Hindlimb muscle (tissue), 1 donor: ENCODE results near the gene SLC25A30. TPM values are rescaled to one million over a fixed set of nuclear protein-coding genes. Genes with fewer than 3 reads are reported as not detected.
A peak's percentile ranks its signal among the peaks of the same experiment; 100 is the strongest.

Experiments used
- DNase-seq: peaks from one replicate; pipeline ENCODE4 v3.0.0-alpha.2; 2013
- polyA plus RNA-seq: library from polyadenylated mRNA; unstranded; fragments of 120-200 nt; gene quantifications from one replicate; pipeline ENCODE4 v1.2.1, GENCODE V29; 2013; ENCODE audit not compliant: insufficient read length

The SLC25A30 gene, protein sequence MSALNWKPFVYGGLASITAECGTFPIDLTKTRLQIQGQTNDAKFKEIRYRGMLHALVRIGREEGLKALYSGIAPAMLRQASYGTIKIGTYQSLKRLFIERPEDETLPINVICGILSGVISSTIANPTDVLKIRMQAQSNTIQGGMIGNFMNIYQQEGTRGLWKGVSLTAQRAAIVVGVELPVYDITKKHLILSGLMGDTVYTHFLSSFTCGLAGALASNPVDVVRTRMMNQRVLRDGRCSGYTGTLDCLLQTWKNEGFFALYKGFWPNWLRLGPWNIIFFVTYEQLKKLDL
- polyA plus RNA-seq, result 14.7 TPM

DNA sequence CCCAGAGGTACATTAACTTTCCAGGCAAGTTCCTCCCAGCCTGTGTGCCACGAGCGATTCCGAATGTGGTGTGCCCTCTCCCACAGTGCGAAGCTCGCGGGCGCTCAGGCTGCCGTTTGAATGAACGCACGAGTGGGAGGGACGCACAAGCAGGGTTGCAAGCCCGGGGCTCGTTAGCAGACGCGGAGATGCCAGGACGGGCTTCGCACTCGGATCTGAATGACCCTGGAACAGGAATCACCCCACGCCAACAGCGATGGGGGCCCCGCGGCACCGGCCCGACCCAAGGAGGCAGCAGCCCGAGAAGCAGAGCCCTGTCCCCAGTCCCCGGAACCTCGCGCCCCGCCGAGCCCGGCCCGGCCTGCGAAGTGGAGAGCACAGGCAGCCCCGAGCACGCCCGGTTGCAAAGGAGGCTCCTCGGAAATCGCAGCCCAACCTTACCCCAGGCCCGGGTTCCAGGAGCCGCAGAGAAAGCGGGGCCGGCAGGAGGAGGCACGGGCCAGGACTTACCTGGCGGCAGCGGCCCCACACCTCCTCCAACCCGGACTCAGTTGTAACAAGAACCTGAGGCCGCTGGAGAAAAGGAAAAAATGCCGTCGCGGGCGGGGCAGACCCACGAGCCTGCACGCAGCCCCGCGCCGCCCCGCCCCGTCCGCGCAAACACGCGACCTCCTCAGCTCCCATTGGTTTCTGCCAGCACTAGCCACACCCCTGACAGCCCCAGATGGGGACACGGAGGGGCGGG is at the start of gene SLC25A30:
SLC25A30 (minus strand) TSS at position 584 of the 745 bp plus-strand sequence. CDS start 6,948 bp downstream, outside the sequence.
- DNase-seq, result peak; percentile 88

DNA sequence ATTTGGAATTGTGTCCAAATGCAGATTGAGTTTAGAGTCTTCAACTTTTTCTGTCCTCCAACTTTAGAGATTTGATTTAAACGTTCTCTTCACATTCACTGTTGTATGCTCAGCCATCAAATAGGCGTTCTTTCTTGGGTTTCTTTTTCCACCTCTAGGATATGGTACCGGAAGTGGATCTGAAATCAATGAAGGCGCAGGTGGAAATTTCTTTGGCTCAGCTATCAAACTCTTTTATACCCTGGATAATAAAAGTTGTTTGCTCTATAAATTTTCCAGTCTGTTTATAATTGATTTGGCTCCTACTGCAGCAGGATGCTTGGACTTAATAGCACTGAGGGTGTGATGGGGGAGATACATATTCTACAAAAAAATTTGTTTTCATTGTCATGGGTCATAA is 48.2 kb upstream of the SLC25A30 start:
- DNase-seq, result no peak

DNA sequence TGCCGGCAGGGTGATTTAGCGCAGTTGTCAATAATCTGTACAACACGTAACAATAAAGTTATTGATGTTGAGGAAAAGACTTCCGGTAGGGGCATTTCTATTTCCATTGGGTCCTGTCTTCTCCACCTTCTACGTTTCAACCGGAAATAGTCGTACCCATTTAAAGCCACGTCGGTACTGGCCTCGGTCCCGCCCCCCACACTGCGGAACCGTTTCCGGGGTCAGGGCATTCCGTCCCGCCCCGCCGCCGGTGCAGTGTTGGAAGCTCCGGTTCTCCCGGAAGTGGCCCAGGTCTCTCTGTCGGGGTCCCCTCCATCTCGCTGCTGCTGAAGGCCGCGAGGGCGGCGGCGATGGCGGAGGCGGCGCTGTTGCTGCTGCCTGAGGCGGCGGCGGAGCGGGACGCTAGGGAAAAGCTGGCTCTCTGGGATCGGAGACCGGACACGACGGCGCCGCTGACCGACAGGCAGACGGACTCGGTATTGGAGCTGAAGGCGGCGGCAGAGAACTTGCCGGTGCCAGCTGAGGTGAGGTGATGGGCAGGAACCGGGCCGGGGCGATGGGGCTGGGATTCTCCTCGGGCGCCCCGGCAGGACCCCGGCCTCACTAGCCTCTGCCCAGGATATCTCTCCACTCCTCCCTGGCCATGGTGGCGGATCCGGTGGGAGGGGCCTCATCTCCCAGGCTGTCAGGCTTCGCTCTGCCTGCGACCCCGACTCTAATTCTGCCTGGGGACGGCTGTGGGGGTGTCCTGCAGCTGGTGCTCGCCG is 46.7 kb upstream of the SLC25A30 start, which contains the start of gene COG3:
COG3 (plus strand) TSS at position 253 of the 767 bp plus-strand sequence; CDS start at position 351, 98 bp downstream.
- peak; percentile 97 for DNase-seq

DNA sequence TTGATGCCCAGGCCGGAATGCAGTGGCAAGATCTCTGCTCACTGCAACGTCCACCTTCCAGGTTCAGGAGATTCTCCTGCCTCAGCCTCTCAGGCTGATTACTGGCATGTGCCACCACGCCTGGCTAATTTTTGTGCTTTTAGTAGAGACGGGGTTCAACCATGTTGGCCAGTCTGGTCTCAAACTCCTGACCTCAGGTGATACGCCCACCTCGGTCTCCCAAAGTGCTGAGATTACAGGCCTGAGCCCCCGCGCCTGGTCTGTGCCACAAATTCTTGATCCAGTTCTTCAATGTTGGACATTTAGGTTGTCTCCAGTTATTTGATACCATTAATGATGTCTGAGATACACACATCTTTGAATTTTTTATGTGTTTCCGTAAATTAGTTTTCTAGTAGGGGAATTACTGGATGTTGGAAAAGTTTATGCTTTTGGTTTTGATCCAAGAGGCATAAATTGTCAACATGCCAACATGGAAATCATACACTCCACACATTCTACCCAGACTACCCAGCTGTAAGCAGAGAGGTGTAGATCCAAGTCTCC is 46.0 kb upstream of the SLC25A30 start:
- DNase-seq, result no peak

DNA sequence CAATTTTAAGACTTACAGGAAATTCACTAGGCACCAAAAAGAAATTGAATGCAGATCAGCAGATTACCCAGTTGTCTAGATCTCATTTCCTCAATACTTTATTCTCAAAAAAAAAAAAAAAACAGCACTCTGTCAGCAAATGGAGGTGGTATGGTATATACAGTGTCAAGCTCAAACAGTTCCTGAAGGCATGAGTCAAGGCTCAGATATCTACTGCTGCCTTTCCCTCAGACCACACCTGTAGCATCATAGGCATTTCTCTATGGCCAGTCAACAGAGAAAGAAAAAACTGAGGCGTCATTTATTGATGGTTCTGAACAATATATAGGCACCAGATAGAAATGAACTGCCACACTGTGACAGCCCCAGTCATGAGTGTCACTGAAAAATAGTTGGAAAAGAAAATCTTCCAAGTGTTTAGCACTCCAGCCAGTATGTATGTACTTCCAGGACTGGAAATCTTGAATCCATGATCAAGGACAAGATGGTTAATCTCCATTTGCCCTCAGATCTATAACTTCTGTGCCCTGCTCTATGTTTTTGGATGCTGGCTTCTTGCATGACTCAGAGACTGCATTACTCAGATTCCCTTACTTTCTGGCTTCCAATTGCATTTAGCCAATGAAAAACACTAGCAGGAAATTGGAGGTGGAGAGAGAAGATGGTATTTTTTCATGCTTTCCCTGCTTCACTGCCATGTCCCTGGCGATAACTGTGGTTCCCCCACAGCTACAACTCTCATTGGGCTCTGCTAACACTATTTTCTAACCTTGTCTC is 38.2 kb upstream of the SLC25A30 start:
- no peak for DNase-seq

DNA sequence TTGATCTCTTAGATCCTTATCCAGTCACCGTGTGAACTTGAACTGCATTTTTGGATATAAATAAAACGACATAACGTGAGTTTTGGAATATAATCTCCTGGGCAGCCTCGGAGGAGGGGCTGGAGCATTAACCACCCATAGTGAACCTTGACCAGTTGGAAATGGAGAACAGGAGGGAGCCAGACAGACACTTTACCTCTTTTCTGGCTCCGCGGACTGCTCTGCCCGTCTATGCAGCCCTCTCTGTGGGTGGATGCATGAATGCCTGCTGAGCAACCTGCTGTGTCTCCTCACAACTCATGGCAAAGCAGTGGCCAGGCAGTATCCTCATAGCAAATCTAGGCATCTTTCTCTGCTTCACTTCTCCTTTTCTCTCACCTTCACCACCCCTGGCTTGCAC is 36.0 kb upstream of the SLC25A30 start:
- no peak for DNase-seq

DNA sequence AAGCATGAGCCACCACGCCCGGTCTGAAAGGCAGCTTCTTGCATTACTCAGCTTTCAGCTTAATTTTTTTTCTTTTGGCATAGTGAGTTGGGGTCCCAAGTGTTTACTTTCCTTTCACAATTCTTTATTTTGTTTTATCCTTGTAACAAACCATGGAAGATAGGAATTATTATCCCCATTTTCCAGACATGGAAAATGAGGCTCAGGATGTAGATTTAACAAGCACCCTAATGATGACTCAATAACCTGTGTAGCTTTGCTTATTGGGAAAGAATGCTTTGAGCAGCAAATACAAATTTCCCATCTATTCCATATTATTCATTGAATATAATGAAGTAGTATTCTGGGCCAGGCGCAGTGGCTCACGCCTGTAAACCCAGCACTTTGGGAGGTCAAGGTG is 33.1 kb upstream of the SLC25A30 start:
- DNase-seq, result no peak

DNA sequence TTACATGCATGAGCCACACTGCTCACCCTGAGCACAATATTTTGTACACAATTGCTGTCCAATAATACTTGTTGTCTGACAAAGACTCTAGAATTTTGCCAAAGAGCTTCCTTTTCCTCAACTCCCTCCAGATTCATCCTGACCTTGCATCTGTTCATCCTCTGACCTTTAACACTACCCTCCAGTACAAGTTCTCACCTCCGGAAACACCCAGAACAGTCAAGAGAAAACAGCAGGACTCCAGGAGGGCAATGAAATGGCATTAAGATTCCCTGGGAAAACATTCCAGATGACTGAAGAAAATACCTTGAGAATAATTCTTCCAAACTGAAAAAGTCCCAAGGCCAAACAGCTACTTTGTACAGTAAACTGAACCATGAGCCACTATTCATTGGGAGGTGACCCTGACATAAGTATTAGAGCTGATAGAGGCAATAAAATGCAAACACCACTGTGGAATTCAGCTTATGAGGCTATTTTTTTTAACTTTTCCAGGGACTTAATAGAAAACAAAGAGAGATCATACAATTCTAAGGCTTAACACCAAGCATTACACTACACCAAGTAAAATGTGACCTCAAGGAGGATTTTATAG is 30.9 kb upstream of the SLC25A30 start:
- no peak for DNase-seq

DNA sequence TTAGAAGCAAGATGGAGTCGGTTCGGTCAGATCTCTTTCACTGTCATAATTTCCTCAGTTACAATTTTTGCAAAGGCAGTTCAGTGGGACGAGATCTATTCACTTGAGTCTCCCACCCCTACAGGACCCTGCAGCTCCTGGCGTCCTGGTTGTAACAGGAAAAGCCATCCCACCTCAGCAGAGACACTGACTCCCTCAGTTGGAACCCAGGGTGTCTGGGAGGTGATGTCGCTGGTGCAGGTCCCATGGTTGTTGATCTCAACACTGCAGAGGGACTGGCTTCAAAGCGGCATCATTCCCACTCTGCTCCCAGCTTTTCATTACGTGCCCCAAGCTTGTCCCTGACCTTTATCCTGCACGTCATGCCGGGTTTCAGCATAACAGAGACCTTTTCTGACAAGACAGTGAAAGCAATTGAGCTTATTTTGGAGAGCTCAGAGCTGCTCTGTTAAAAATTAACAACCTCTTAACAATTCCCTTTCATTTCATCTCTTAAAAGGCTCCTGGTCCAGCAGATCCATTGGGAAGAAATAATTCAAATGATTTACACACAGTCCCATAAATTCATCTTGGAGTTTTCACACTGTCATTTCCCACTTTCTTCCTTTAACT is 29.0 kb upstream of the SLC25A30 start:
- DNase-seq, result no peak

DNA sequence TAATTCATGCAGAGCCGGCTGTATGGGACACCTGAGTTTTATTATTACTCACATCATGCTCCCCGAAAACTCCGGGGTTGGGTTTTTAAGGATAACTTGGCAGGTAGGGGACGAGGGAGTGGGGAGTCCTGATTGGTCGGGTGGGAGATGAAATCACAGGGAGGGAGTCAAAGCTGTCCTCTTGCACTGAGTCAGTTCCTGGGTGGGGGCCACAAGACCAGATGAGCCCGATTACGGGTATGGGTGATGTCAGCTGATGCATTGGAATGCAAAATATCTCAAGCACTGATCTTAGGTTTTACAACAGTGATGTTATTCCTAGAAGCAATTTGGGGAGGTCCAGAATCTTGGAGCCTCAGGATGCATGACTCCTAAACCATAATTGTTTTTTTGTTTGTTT is 28.0 kb upstream of the SLC25A30 start:
- DNase-seq, result no peak

DNA sequence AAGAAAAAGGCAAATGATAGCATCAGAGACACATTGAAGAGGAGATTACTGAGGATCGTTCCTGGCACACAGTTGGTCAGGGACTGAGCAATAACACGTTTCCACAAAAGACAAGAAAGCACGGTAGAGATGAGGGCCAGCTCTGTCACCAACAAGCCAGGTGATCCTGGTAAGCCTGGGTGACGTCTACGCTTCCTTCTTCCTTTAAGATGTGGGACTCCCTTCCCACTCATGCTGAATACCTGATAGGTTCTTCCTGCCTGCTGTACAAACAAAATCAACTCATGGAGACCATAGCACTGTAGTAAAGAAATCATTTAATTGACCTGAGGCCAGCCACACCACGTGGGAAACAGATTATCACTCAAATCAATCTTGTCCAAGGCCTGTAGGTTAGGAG is 26.9 kb upstream of the SLC25A30 start:
- no peak for DNase-seq

DNA sequence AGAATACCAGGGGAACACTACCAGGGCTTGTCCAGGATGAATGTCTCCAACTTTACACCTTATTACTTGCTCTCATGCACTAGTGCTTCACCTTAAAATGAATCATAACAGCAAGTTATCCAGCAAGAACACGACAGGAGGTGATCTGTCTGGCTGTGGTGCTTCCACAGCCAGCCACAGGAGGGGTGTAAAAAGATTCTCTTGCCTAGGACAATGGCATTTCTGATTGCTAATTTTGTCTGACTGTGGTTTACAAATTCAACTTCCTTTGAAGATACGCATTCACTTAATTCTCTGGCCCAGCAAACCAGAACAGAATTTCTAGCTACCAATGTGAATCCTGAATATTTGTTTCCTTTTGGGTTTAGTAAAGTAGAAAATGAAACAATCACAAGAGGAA is 23.5 kb upstream of the SLC25A30 start:
- no peak for DNase-seq

DNA sequence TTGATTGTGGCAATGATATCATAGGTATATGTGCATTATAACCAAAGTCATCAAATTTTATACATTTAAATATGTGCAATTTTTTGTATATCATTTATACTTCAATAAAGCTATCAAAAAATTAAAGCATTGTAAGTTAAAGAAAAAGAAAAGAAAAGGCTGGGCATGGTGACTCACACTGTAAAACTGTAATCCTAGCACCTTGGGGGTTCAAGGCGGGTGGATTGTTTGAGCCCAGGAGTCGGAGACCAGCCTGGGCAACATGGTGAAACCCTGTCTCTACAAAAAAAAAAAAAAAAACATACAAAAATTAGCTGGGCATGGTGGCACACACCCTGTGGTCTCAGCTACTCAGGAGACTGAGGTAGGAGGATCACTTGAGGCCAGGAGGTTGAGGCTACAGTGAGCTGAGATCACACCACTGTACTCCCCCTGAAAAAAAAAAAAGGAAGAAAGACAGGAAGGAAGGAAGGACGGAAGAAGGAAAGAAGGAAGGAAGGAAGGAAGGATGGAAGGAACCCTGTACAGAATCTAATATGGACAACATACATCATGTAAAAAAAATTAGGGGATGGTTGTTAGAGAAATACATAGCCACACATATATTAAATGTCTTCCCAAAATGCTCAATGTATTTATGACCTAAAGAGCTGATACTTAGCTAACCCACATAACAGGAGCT is 21.7 kb upstream of the SLC25A30 start:
- no peak for DNase-seq

DNA sequence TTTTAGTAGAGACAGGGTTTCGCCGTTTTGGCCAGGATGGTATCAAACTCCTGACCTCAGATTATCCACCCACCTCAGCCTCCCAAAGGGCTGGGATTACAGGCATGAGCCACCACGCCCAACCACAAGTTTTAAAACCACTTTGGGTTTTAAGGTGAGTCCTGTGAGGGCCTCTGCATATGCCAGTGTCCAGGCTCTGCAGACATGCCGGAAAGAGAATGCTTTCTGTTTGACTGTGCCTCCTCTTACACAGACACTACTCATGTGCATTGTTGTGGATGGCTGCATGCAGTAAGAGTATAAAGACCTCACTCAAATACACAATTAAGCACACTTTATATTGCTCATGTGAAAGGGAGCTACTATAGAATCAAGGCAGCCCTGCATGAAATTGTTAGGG is 20.8 kb upstream of the SLC25A30 start:
- DNase-seq, result no peak

DNA sequence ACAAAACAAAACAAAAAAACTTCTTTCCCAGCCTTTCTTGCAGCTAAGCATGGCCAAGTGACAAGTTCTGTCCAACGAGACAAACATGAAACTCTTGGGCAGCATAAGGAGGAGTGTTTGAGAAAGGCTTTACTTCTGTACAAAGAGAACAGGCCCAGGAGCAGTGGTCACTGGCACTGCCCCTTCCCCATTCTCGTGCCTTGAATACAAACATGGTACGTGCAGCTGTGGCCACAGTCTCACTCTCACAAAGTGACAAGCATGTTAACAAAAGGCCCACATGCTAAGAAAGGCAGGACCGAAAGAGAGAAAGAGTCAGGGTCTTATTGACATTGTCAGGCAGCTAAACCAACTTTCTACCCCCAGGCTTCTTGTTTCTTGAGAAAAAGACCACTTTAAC is 19.8 kb upstream of the SLC25A30 start:
- DNase-seq, result no peak

DNA sequence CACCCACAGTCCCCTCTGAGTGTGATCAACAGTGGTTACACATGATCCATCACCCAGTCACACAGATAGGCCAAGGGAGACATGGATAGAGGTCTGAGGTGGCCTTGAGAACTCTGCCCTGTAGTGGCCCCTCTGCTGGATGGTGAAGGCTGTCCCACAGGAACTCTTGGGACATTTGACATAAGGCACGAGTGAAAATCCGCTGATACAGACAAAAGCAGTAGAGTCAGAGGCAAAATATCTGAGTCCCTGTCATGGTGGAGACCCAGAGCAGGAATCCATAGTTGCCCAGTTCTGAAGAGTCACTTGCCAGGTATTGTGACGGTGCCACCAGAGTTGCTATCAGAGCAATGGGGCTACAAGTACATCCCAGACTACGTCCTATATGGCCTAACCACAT is 18.8 kb upstream of the SLC25A30 start:
- DNase-seq, result no peak

DNA sequence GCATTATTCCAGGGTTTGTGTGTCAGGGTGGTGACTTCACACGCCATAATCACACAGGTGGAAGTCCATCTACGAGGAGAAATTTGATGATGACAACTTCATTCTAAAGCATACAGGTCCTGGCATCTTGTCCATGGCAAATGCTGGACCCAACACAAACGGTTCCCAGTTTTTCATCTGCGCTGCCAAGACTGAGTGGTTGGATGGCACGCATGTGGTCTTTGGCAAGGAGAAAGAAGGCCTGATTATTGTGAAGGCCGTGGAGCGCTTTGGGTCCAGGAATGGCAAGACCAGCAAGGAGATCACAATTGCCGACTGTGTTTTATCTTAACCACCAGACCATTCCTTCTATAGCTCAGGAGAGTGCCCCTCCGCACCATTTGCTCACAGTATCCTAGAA is 18.2 kb upstream of the SLC25A30 start:
- no peak for DNase-seq

DNA sequence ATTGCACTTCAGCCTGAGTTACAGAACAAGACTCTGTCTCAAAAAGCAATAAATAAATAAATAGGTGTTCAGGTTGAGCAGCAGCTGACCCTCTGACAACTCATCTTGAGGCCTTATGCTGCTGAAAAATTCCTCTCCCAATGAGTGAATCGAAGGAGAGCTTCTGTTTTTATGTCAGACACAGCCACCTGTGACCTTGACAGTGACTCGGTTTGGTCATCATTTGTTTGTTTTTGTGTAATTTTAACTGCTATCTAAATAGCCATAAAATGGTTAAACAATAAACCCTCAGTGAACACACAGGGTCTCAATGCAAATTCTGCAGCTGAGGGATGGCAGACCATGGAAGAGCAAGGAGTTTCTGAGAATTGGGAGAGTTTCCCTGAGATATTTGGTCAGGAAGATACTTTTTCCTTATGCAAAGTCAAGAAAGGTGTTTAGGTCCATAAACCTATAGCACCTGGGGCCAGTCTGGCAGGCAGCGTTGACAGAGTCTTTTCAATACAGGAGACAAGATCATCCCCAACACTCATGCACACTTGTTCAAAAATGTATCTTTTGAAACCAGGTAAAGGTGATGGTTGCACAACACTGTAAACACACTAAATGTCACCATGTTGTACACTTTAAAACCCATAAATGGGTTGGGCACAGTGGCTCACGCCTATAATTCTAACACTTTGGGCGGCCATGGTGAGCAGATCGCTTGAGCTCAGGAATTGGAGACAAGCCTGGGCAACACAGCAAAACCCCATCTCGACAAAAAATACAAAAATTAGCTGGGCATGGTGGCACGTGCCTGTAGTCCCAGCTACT is 16.6 kb upstream of the SLC25A30 start:
- no peak for DNase-seq

DNA sequence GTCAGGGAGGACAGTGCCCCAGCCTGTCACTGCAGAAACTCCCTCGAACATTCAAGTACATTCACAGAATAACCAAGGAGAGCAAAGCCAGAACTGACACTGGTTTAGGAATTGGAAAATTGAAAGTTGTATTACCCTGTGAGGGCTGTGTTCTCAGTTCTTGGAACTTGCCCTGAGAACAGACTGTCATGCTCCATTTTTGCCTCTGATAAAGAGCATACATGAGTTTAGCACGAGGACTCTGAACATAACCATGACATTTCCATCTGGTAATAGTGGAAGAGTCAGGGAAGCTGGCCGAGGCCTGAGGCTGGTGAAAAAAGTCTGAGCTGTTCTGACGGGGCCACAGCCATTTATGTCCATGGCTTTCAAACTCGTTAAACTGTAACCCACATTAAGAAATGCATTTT is 15.2 kb upstream of the SLC25A30 start:
- DNase-seq, result no peak
